Mucosa of rectum (tissue), 2 donors: ENCODE data around the gene GCG.

Experiments used
- H3K27ac ChIP-seq, 2 donors: one replicate each; pipeline ENCODE4 v1.7.0; 2013; ENCODE audit warnings: inconsistent platforms in 2 of 2, low read depth in 2 of 2, low read length in 2 of 2
- H3K27me3 ChIP-seq, 2 donors: one replicate each; pipeline ENCODE4 v1.7.0; 2013; ENCODE audit warnings: low read length in 2 of 2; ENCODE audit not compliant: control insufficient read depth in 2 of 2, insufficient read depth in 2 of 2
- H3K36me3 ChIP-seq, 2 donors: one replicate each; pipeline ENCODE4 v1.7.0; 2013; ENCODE audit warnings: low read length in 2 of 2; ENCODE audit not compliant: control insufficient read depth in 2 of 2, insufficient read depth in 2 of 2
- H3K4me1 ChIP-seq, 2 donors: one replicate each; pipeline ENCODE4 v1.7.0; 2013; ENCODE audit warnings: low read length in 2 of 2, mild to moderate bottlenecking in 1 of 2; ENCODE audit not compliant: control insufficient read depth in 2 of 2, insufficient read depth in 2 of 2
- H3K4me3 ChIP-seq, 2 donors: one replicate each; pipeline ENCODE4 v1.7.0; 2013; ENCODE audit warnings: low read length in 2 of 2
- H3K9ac ChIP-seq, 2 donors: one replicate each; pipeline ENCODE4 v1.7.0; 2013; ENCODE audit warnings: low read length in 2 of 2, low read depth in 1 of 2, mild to moderate bottlenecking in 1 of 2
- H3K9me3 ChIP-seq, 2 donors: one replicate each; pipeline ENCODE4 v1.7.0; 2013; ENCODE audit warnings: low read length in 2 of 2; ENCODE audit not compliant: control insufficient read depth in 2 of 2
- donor health status: healthy.
- donor health status: Normal muscosa, but diverticular disease.

GCG gene

GRCh38 chr2:162182395-162182794, 30.3 kb upstream of the GCG start:
- H3K4me3 ChIP-seq, result no peak overlapping the region
- H3K27me3 ChIP-seq, result no peaks in the 10 kb centered on the region
- no peaks in the 10 kb centered on the region for H3K9me3 ChIP-seq
- H3K27ac ChIP-seq, result no peak overlapping the region
- H3K4me1 ChIP-seq, result peaks cover 0 to 7% of the 10 kb centered on the region in 2 donors
- H3K9ac ChIP-seq, result no peak overlapping the region
- H3K36me3 ChIP-seq, result no peaks in the 10 kb centered on the region

- Histone ChIP-seq H3K27me3 (no peaks in the 10 kb centered on the region), H3K9me3 (no peaks in the 10 kb centered on the region), H3K27ac (no peak overlapping the region), H3K9ac (no peak overlapping the region), H3K4me3 (no peak overlapping the region), H3K4me1 (no peaks in the 10 kb centered on the region), H3K36me3 (no peaks in the 10 kb centered on the region)
Observed at GRCh38 chr2:162177301-162177700, 25.3 kb upstream of the GCG start.

GRCh38 chr2:162175714-162176113, 23.7 kb upstream of the GCG start:
- no peaks in the 10 kb centered on the region for H3K9me3 ChIP-seq
- no peaks in the 10 kb centered on the region for H3K27me3 ChIP-seq
- H3K4me1 ChIP-seq, result no peaks in the 10 kb centered on the region
- H3K27ac ChIP-seq, result no peak overlapping the region
- H3K9ac ChIP-seq, result no peak overlapping the region
- H3K4me3 ChIP-seq, result no peak overlapping the region
- no peaks in the 10 kb centered on the region for H3K36me3 ChIP-seq

GRCh38 chr2:162174746-162175145, 22.7 kb upstream of the GCG start:
- Histone ChIP-seq H3K36me3 (no peaks in the 10 kb centered on the region), H3K4me1 (no peaks in the 10 kb centered on the region), H3K9ac (no peak overlapping the region), H3K27ac (no peak overlapping the region), H3K9me3 (no peaks in the 10 kb centered on the region), H3K27me3 (no peaks in the 10 kb centered on the region), H3K4me3 (no peak overlapping the region)

GRCh38 chr2:162172802-162173370, 20.8 kb upstream of the GCG start:
- H3K27ac ChIP-seq, result no peak overlapping the region
- no peaks in the 10 kb centered on the region for H3K36me3 ChIP-seq
- H3K9ac ChIP-seq, result no peak overlapping the region
- H3K9me3 ChIP-seq, result no peaks in the 10 kb centered on the region
- no peaks in the 10 kb centered on the region for H3K4me1 ChIP-seq
- H3K27me3 ChIP-seq, result no peaks in the 10 kb centered on the region
- H3K4me3 ChIP-seq, result no peak overlapping the region

- H3K9me3 ChIP-seq, result no peaks in the 10 kb centered on the region
- H3K27me3 ChIP-seq, result no peaks in the 10 kb centered on the region
- H3K36me3 ChIP-seq, result no peaks in the 10 kb centered on the region
- H3K4me3 ChIP-seq, result no peak overlapping the region
- no peak overlapping the region for H3K27ac ChIP-seq
- H3K9ac ChIP-seq, result no peak overlapping the region
- H3K4me1 ChIP-seq, result no peaks in the 10 kb centered on the region
Observed at GRCh38 chr2:162166745-162167144, 14.7 kb upstream of the GCG start.

- Histone ChIP-seq H3K4me3 (no peak overlapping the region), H3K27ac (no peak overlapping the region), H3K4me1 (no peaks in the 10 kb centered on the region), H3K27me3 (no peaks in the 10 kb centered on the region), H3K9ac (no peak overlapping the region), H3K9me3 (no peaks in the 10 kb centered on the region), H3K36me3 (no peaks in the 10 kb centered on the region)
Observed at GRCh38 chr2:162166174-162166573, 14.1 kb upstream of the GCG start.

GRCh38 chr2:162164802-162165201, 12.8 kb upstream of the GCG start:
- Histone ChIP-seq H3K9me3 (no peaks in the 10 kb centered on the region), H3K36me3 (no peaks in the 10 kb centered on the region), H3K4me1 (no peaks in the 10 kb centered on the region), H3K4me3 (no peak overlapping the region), H3K27me3 (no peaks in the 10 kb centered on the region), H3K9ac (no peak overlapping the region), H3K27ac (no peak overlapping the region)

- H3K36me3 ChIP-seq, result no peaks in the 10 kb centered on the region
Observed at GRCh38 chr2:162159446-162159845, 7.4 kb upstream of the GCG start.

GRCh38 chr2:162156149-162156548, 4.1 kb upstream of the GCG start:
- peaks cover 0 to 2% of the 10 kb centered on the region in 2 donors for H3K4me1 ChIP-seq
- no peak overlapping the region for H3K4me3 ChIP-seq
- no peak overlapping the region for H3K9ac ChIP-seq
- H3K27me3 ChIP-seq, result no peaks in the 10 kb centered on the region
- no peaks in the 10 kb centered on the region for H3K36me3 ChIP-seq
- no peak overlapping the region for H3K27ac ChIP-seq
- H3K9me3 ChIP-seq, result no peaks in the 10 kb centered on the region

More at GRCh38 chr2:162159446-162159845, 7.4 kb upstream of the GCG start:
- Histone ChIP-seq H3K27ac (no peak overlapping the region), H3K4me1 (no peaks in the 10 kb centered on the region), H3K9ac (no peak overlapping the region), H3K9me3 (no peaks in the 10 kb centered on the region), H3K27me3 (no peaks in the 10 kb centered on the region), H3K4me3 (no peak overlapping the region)

- Histone ChIP-seq H3K27ac (no peak overlapping the region), H3K4me1 (peaks cover 0 to 2% of the 10 kb centered on the region in 2 donors), H3K9ac (no peak overlapping the region), H3K36me3 (no peaks in the 10 kb centered on the region), H3K27me3 (no peaks in the 10 kb centered on the region), H3K9me3 (no peaks in the 10 kb centered on the region), H3K4me3 (no peak overlapping the region)
Observed at GRCh38 chr2:162155093-162155492, 3.0 kb upstream of the GCG start.
